ES-I3 (cell line): ENCODE measurements around the gene IGFBP2.

Source experiments
- H3K36me3 ChIP-seq: 2 replicates; pipeline ENCODE4 v1.6.1; 2013; ENCODE audit warnings: mild to moderate bottlenecking, low read length, control low read depth, moderate library complexity; ENCODE audit not compliant: insufficient read depth
- H3K4me1 ChIP-seq: 2 replicates; pipeline ENCODE4 v1.6.1; 2013; ENCODE audit warnings: mild to moderate bottlenecking, control low read depth, low read length; ENCODE audit not compliant: insufficient read depth
- H3K9ac ChIP-seq: 2 replicates; pipeline ENCODE4 v1.6.1; 2013; ENCODE audit warnings: low read depth, mild to moderate bottlenecking, low read length, moderate library complexity
- H3K9me3 ChIP-seq: 2 replicates; pipeline ENCODE4 v1.6.1; 2013; ENCODE audit warnings: mild to moderate bottlenecking, low read length, moderate library complexity; ENCODE audit not compliant: control insufficient read depth, insufficient read depth

The IGFBP2 gene

DNA sequence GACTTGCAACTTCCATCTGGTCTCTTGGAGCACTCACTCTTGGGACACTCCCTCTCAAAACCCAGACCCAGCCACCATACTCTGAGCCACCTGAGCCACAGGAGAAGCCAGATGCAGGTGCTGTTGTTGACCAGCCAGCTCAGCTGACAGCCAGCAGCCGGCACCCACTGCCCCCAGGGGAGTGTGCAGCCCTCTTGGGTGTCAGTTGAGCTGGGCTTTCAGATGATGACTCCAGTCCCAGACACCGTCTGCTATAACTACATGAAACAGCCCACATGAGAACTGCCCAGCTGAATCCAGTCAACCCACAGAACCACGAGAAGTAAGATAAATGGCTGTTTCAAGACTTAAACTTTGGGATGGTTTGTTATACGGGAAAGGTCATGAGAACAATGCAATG, 10.7 kb upstream of the IGFBP2 start:
- Histone ChIP-seq H3K4me1 (peaks cover 18% of the 10 kb centered on the region), H3K9ac (no peak overlapping the region), H3K9me3 (no peaks in the 10 kb centered on the region), H3K36me3 (no peaks in the 10 kb centered on the region)

DNA sequence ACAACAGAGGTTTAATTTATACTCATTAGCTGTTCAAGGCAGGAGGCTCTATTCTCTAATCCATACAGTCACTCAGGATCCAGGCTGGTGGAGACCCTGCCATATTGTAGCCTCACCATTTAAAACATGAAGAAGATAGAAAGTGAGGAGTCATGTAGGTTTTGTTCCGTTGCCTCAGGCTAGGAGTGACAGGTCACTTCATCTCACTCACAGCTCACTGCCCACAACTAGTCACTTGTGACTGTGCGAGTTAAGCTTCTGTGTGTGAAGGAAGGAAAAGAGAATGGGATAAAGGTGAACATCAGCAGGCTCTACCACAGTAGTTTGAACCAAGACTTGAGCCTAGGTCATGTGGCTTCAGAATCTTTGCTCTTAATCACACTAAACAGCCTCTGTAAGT, 9.0 kb upstream of the IGFBP2 start:
- H3K9ac ChIP-seq, result no peak overlapping the region
- H3K9me3 ChIP-seq, result no peaks in the 10 kb centered on the region
- H3K36me3 ChIP-seq, result no peaks in the 10 kb centered on the region
- peaks cover 9% of the 10 kb centered on the region for H3K4me1 ChIP-seq

- H3K9me3 ChIP-seq, result no peaks in the 10 kb centered on the region
- H3K4me1 ChIP-seq, result peaks cover 6% of the 10 kb centered on the region
- H3K9ac ChIP-seq, result no peak overlapping the region
- no peaks in the 10 kb centered on the region for H3K36me3 ChIP-seq
Measured at GRCh38 chr2:216626168-216626874, 6.9 kb upstream of the IGFBP2 start.

DNA sequence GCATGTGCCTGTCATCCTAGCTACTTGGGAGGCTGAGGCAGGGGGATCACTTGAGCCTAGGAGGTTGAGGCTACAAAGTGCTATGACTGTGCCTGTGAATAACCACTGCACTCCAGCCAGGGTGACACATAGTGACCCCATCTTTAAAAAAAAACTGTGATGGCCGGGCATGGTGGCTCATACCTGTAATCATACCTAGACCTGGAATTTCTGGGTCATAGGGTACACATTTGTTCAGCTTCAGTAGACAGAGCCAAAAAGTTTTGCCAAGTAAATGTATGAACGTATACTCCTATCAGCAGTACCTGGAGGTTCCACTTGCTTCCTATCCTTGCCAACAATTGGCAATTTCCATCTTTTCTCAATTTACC, 6.4 kb upstream of the IGFBP2 start:
- H3K36me3 ChIP-seq, result no peaks in the 10 kb centered on the region
- no peak overlapping the region for H3K9ac ChIP-seq
- H3K9me3 ChIP-seq, result no peaks in the 10 kb centered on the region
- peaks cover 6% of the 10 kb centered on the region for H3K4me1 ChIP-seq

DNA sequence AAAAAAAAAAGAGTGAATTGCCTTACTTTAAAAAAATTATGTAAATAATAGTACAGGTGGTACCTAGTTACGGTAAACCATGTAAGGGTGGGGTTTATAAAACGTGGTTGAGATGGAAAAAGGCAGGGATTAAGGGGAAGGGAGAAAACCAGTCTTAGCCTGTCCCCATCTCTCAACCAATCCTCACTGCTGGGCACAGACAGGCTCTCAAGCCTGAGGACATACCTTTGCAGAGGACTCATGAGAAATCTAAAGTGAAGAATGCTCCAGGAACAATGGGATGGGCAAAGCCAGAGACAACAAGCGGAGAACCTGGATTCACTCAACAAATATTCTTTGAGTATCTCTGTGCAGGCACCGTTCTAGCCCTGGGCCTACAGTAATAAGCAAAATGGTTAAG, 3.4 kb upstream of the IGFBP2 start:
- H3K9me3 ChIP-seq, result no peaks in the 10 kb centered on the region
- no peaks in the 10 kb centered on the region for H3K36me3 ChIP-seq
- no peak overlapping the region for H3K9ac ChIP-seq
- peaks cover 6% of the 10 kb centered on the region for H3K4me1 ChIP-seq

GRCh38 chr2:216632346-216632951, 771 bp upstream of the IGFBP2 start:
- Histone ChIP-seq H3K36me3 (no peaks in the 10 kb centered on the region), H3K9ac (peak overlapping the region; percentile 82), H3K9me3 (no peaks in the 10 kb centered on the region)

GRCh38 chr2:216633616-216634369, 573 bp downstream of the IGFBP2 start:
- Histone ChIP-seq H3K36me3 (no peaks in the 10 kb centered on the region), H3K4me1 (peaks cover 13% of the 10 kb centered on the region), H3K9me3 (no peaks in the 10 kb centered on the region), H3K9ac (peak overlapping the region; percentile 87)

More at GRCh38 chr2:216632346-216632951, 771 bp upstream of the IGFBP2 start:
- H3K4me1 ChIP-seq, result peaks cover 10% of the 10 kb centered on the region

- no peaks in the 10 kb centered on the region for H3K36me3 ChIP-seq
Measured at GRCh38 chr2:216634370-216635148, 1.3 kb downstream of the IGFBP2 start.

GRCh38 chr2:216635171-216635570, 2.0 kb downstream of the IGFBP2 start:
- Histone ChIP-seq H3K36me3 (no peaks in the 10 kb centered on the region), H3K9ac (peak overlapping the region; percentile 87; the same call in 1 of the 2 replicates), H3K9me3 (no peaks in the 10 kb centered on the region), H3K4me1 (peaks cover 9% of the 10 kb centered on the region)

More at GRCh38 chr2:216634370-216635148, 1.3 kb downstream of the IGFBP2 start:
- H3K9ac ChIP-seq, result peak overlapping the region; percentile 87
- peaks cover 13% of the 10 kb centered on the region for H3K4me1 ChIP-seq
- H3K9me3 ChIP-seq, result no peaks in the 10 kb centered on the region

- Histone ChIP-seq H3K9ac (peak overlapping the region; percentile 87; the same call in 1 of the 2 replicates), H3K4me1 (peaks cover 6% of the 10 kb centered on the region; the same call in 1 of the 2 replicates), H3K9me3 (no peaks in the 10 kb centered on the region), H3K36me3 (no peaks in the 10 kb centered on the region)
Measured at GRCh38 chr2:216635701-216636550, 2.7 kb downstream of the IGFBP2 start.

DNA sequence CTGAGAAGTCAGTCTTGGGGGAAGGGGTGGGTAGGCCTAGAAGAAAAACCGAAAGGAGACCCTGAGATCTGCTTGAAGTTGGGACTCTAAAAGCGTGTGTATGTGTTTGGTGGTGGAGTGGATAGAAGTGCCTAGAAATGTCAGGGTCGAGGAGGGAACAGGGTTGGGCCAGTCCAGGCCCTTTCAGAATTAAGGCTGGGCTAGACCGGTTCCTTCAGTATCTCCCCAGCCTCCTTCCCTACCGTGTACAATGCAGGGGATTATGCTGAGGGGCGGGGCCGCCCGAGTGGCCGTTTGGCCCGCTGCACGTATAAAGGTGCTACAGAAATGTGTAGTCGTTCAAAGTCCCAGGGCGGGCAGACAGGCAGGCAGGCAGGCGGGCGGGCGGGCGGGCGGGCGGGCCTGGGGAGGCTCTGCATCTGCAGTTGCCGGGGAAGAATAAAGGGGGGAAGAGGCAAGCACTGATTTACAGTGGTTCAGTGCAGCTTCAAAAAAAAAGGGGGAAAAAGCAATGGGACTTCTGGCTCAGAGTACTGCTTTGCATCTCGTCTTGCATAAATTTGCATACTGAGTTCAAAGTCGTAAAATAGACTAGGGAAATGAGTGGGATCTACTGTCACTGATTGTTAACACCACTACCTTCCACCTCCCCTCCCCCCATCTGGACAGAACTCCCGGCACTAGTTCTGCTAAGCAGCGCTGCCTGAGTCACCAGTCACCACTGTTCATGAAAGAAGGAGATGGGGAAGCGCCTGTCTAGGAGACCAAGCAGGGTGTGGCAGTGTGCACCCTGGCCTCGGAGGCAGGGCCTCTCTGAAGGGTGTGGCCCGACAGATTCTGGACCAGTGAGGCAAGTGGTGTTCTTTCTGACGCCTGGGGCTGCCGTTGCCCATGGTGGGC, 3.6 kb downstream of the IGFBP2 start:
- Histone ChIP-seq H3K36me3 (no peaks in the 10 kb centered on the region), H3K9ac (peak overlapping the region; percentile 87; the same call in 1 of the 2 replicates), H3K9me3 (no peaks in the 10 kb centered on the region), H3K4me1 (peaks cover 6% of the 10 kb centered on the region; the same call in 1 of the 2 replicates)

DNA sequence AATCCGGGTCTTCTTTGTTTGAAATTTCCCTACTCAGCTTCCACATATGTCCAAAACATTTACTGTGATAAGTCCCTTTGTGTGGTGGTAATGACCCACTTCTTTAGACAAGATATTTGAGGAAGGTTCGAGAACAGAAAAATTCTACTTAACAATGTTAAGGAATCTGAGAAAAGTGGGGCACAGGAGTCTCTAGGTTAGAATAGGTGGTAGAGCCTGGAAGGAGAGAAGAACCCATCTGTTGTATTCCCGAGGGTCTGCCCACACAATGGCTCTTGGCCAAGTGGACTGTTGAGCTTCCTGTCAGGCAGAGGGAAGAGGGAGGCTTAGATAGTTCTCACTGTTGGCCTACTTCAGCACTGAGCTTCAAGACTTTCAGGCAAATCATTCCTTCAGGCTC, 4.3 kb downstream of the IGFBP2 start:
- peaks cover 6% of the 10 kb centered on the region; the same call in 1 of the 2 replicates for H3K4me1 ChIP-seq
- H3K36me3 ChIP-seq, result no peaks in the 10 kb centered on the region
- no peaks in the 10 kb centered on the region for H3K9me3 ChIP-seq
- no peak overlapping the region for H3K9ac ChIP-seq
